Activated naive CD4-positive, alpha-beta T cell treated with anti-CD3 and anti-CD28 coated beads, Interleukin-2, amount 10 ng/mL, durations not matched to agents 7 days and 5 days (primary cell): ENCODE data around the gene NUP58.
A peak's percentile ranks its signal among the peaks of the same experiment; 100 is the strongest.

Experiments
- CTCF ChIA-PET: fragments of 350-600 bp; sonication (Branson Sonifier 250); formaldehyde crosslinking; loops from one replicate; lab custom pipeline; 2021; ENCODE audit warnings: antibody characterized with exemption; lab: Charles Lee
- DNase-seq: peaks from one replicate; pipeline ENCODE4 v3.0.0-alpha.2; 2020
- H3K27ac Mint-ChIP-seq: one replicate; pipeline ENCODE4 v1.8.0; 2021; ENCODE audit warnings: mild to moderate bottlenecking, moderate library complexity, mixed read lengths
- H3K27me3 Mint-ChIP-seq: one replicate; pipeline ENCODE4 v1.8.0; 2021; ENCODE audit warnings: mild to moderate bottlenecking, mixed read lengths
- H3K36me3 Mint-ChIP-seq: one replicate; pipeline ENCODE4 v1.8.0; 2021; ENCODE audit warnings: mixed read lengths
- H3K4me1 Mint-ChIP-seq: one replicate; pipeline ENCODE4 v1.8.0; 2021; ENCODE audit warnings: mixed read lengths
- H3K4me3 Mint-ChIP-seq: one replicate; pipeline ENCODE4 v1.8.0; 2021; ENCODE audit warnings: mild to moderate bottlenecking, moderate library complexity, mixed read lengths
- H3K9me3 Mint-ChIP-seq: one replicate; pipeline ENCODE4 v1.8.0; 2021; ENCODE audit warnings: mixed read lengths

The NUP58 gene

GRCh38 chr13:25301347-25302113 lies at the start of gene NUP58:
Gene NUP58, plus strand, starts transcription at chr13:25301625. Its CDS starts 149 bp downstream, at chr13:25301774.
- H3K9me3 Mint-ChIP-seq: no peaks in the 10 kb centered on the region
- H3K36me3 Mint-ChIP-seq: peaks cover 22% of the 10 kb centered on the region
- peaks cover 46% of the 10 kb centered on the region for H3K4me1 Mint-ChIP-seq
- H3K4me3 Mint-ChIP-seq: peak within 1 kb of the TSS; percentile 96
- CTCF ChIA-PET: interaction anchor here (1.0 to 1.5 kb wide), 3 partner anchors 10 to 15 kb away, joined by 3 to 6 read pairs (median 4); no protein-coding TSS in a partner anchor
- H3K27ac Mint-ChIP-seq: peak within 1 kb of the TSS; percentile 96
- DNase-seq: peak; percentile 96
- H3K27me3 Mint-ChIP-seq: peaks cover 17% of the 10 kb centered on the region

- H3K36me3 Mint-ChIP-seq: peaks cover 30% of the 10 kb centered on the region
- no peak overlapping the region for H3K27ac Mint-ChIP-seq
- H3K9me3 Mint-ChIP-seq: no peaks in the 10 kb centered on the region
- DNase-seq: no peak
- CTCF ChIA-PET: no interaction called here
- H3K4me3 Mint-ChIP-seq: no peak overlapping the region
- no peaks in the 10 kb centered on the region for H3K4me1 Mint-ChIP-seq
- H3K27me3 Mint-ChIP-seq: no peaks in the 10 kb centered on the region
Observed at GRCh38 chr13:25252225-25252624, 49.2 kb upstream of the NUP58 start.

GRCh38 chr13:25252752-25253151 lies 48.7 kb upstream of the NUP58 start:
- H3K9me3 Mint-ChIP-seq: no peaks in the 10 kb centered on the region
- no peaks in the 10 kb centered on the region for H3K4me1 Mint-ChIP-seq
- DNase-seq: no peak
- H3K27me3 Mint-ChIP-seq: no peaks in the 10 kb centered on the region
- H3K36me3 Mint-ChIP-seq: peaks cover 35% of the 10 kb centered on the region
- no peak overlapping the region for H3K4me3 Mint-ChIP-seq
- no peak overlapping the region for H3K27ac Mint-ChIP-seq
- CTCF ChIA-PET: no interaction called here

- Mint-ChIP-seq H3K27ac (no peak overlapping the region), H3K9me3 (no peaks in the 10 kb centered on the region), H3K36me3 (peaks cover 36% of the 10 kb centered on the region), H3K4me1 (no peaks in the 10 kb centered on the region), H3K27me3 (no peaks in the 10 kb centered on the region), H3K4me3 (no peak overlapping the region)
- CTCF ChIA-PET: no interaction called here
- DNase-seq: no peak
Observed at GRCh38 chr13:25253702-25254101, 47.7 kb upstream of the NUP58 start.

- Mint-ChIP-seq H3K36me3 (peaks cover 37% of the 10 kb centered on the region), H3K27ac (no peak overlapping the region), H3K4me3 (no peak overlapping the region), H3K27me3 (no peaks in the 10 kb centered on the region), H3K9me3 (no peaks in the 10 kb centered on the region), H3K4me1 (no peaks in the 10 kb centered on the region)
- no peak for DNase-seq
- CTCF ChIA-PET: no interaction called here
Observed at GRCh38 chr13:25262261-25262660, 39.2 kb upstream of the NUP58 start.

GRCh38 chr13:25266706-25267105 lies 34.7 kb upstream of the NUP58 start:
- no peak overlapping the region for H3K27ac Mint-ChIP-seq
- H3K9me3 Mint-ChIP-seq: no peaks in the 10 kb centered on the region
- H3K27me3 Mint-ChIP-seq: no peaks in the 10 kb centered on the region
- H3K36me3 Mint-ChIP-seq: peaks cover 45% of the 10 kb centered on the region
- no peaks in the 10 kb centered on the region for H3K4me1 Mint-ChIP-seq
- H3K4me3 Mint-ChIP-seq: no peak overlapping the region
- no peak for DNase-seq
- CTCF ChIA-PET: interaction anchor here (0.6 kb wide), 1 partner anchor 172 kb away, joined by 3 read pairs; no protein-coding TSS in a partner anchor

- Mint-ChIP-seq H3K27ac (no peak overlapping the region), H3K27me3 (no peaks in the 10 kb centered on the region), H3K4me1 (no peaks in the 10 kb centered on the region), H3K36me3 (peaks cover 49% of the 10 kb centered on the region), H3K4me3 (no peak overlapping the region), H3K9me3 (no peaks in the 10 kb centered on the region)
- CTCF ChIA-PET: no interaction called here
- no peak for DNase-seq
Observed at GRCh38 chr13:25267715-25268114, 33.7 kb upstream of the NUP58 start.

GRCh38 chr13:25268561-25268960 lies 32.9 kb upstream of the NUP58 start:
- H3K9me3 Mint-ChIP-seq: no peaks in the 10 kb centered on the region
- H3K4me3 Mint-ChIP-seq: no peak overlapping the region
- CTCF ChIA-PET: no interaction called here
- no peaks in the 10 kb centered on the region for H3K4me1 Mint-ChIP-seq
- DNase-seq: no peak
- H3K27me3 Mint-ChIP-seq: no peaks in the 10 kb centered on the region
- peaks cover 43% of the 10 kb centered on the region for H3K36me3 Mint-ChIP-seq
- no peak overlapping the region for H3K27ac Mint-ChIP-seq

GRCh38 chr13:25276748-25277147 lies 24.7 kb upstream of the NUP58 start:
- H3K4me3 Mint-ChIP-seq: no peak overlapping the region
- no peak for DNase-seq
- CTCF ChIA-PET: interaction anchor here (0.6 to 1.0 kb wide), 2 partner anchors 26 to 35 kb away, joined by 3 read pairs; no protein-coding TSS in a partner anchor
- H3K27me3 Mint-ChIP-seq: no peaks in the 10 kb centered on the region
- no peaks in the 10 kb centered on the region for H3K9me3 Mint-ChIP-seq
- no peak overlapping the region for H3K27ac Mint-ChIP-seq
- peaks cover 22% of the 10 kb centered on the region for H3K4me1 Mint-ChIP-seq
- peaks cover 20% of the 10 kb centered on the region for H3K36me3 Mint-ChIP-seq

GRCh38 chr13:25280396-25280795 lies 21.0 kb upstream of the NUP58 start:
- Mint-ChIP-seq H3K9me3 (no peaks in the 10 kb centered on the region), H3K4me3 (no peak overlapping the region), H3K4me1 (peaks cover 52% of the 10 kb centered on the region), H3K27ac (no peak overlapping the region), H3K36me3 (peaks cover 28% of the 10 kb centered on the region), H3K27me3 (no peaks in the 10 kb centered on the region)
- no peak for DNase-seq
- CTCF ChIA-PET: no interaction called here

- CTCF ChIA-PET: no interaction called here
- DNase-seq: no peak
- Mint-ChIP-seq H3K4me1 (peaks cover 58% of the 10 kb centered on the region), H3K27ac (peak overlapping the region; percentile 56), H3K9me3 (no peaks in the 10 kb centered on the region), H3K4me3 (no peak overlapping the region), H3K27me3 (no peaks in the 10 kb centered on the region), H3K36me3 (peaks cover 34% of the 10 kb centered on the region)
Observed at GRCh38 chr13:25281193-25281934, 20.1 kb upstream of the NUP58 start.

GRCh38 chr13:25281935-25282332 lies 19.5 kb upstream of the NUP58 start:
- no peak for DNase-seq
- H3K9me3 Mint-ChIP-seq: no peaks in the 10 kb centered on the region
- CTCF ChIA-PET: no interaction called here
- peaks cover 37% of the 10 kb centered on the region for H3K36me3 Mint-ChIP-seq
- peak overlapping the region; percentile 56 for H3K27ac Mint-ChIP-seq
- peaks cover 60% of the 10 kb centered on the region for H3K4me1 Mint-ChIP-seq
- no peaks in the 10 kb centered on the region for H3K27me3 Mint-ChIP-seq
- H3K4me3 Mint-ChIP-seq: no peak overlapping the region

GRCh38 chr13:25286308-25286968 lies 15.0 kb upstream of the NUP58 start:
- DNase-seq: peak; percentile 70
- CTCF ChIA-PET: interaction anchor here (1.7 to 1.8 kb wide), 3 partner anchors 16 to 43 kb away, joined by 4 to 6 read pairs (median 5); no protein-coding TSS in a partner anchor
- H3K9me3 Mint-ChIP-seq: no peaks in the 10 kb centered on the region

More at GRCh38 chr13:25286308-25286968, 15.0 kb upstream of the NUP58 start:
- peak overlapping the region; percentile 97 for H3K4me3 Mint-ChIP-seq
- peaks cover 52% of the 10 kb centered on the region for H3K4me1 Mint-ChIP-seq
- H3K27ac Mint-ChIP-seq: peak overlapping the region; percentile 99
- H3K27me3 Mint-ChIP-seq: peaks cover 24% of the 10 kb centered on the region
- peaks cover 32% of the 10 kb centered on the region for H3K36me3 Mint-ChIP-seq
